ENCODE measurements around the gene PRKAR1B.
A peak's percentile ranks its signal among the peaks of the same experiment; 100 is the strongest.

PRKAR1B gene

GRCh38 chr7:739983-740942 lies 13.2 kb upstream of the PRKAR1B start:
- no peak for DNase-seq

GRCh38 chr7:739455-739982 lies 12.4 kb upstream of the PRKAR1B start:
- no peak for DNase-seq

- no peak for DNase-seq
Measured at GRCh38 chr7:738723-739454, 11.8 kb upstream of the PRKAR1B start.

GRCh38 chr7:738241-738640 lies 11.2 kb upstream of the PRKAR1B start:
- no peak for DNase-seq

GRCh38 chr7:734808-735207 lies 7.7 kb upstream of the PRKAR1B start:
- no peak for DNase-seq

- no peak for DNase-seq
Measured at GRCh38 chr7:734214-734613, 7.1 kb upstream of the PRKAR1B start.

- DNase-seq, result no peak
Measured at GRCh38 chr7:732556-732955, 5.5 kb upstream of the PRKAR1B start.

GRCh38 chr7:732094-732541 lies 5.0 kb upstream of the PRKAR1B start:
- no peak for DNase-seq

GRCh38 chr7:731440-732085 lies 4.5 kb upstream of the PRKAR1B start:
- DNase-seq, result no peak

GRCh38 chr7:730501-731439 lies 3.7 kb upstream of the PRKAR1B start:
- no peak for DNase-seq

- DNase-seq, result no peak
Measured at GRCh38 chr7:729140-730000, 2.3 kb upstream of the PRKAR1B start.

- DNase-seq, result no peak
Measured at GRCh38 chr7:728602-729001, 1.5 kb upstream of the PRKAR1B start.

GRCh38 chr7:727806-728460 lies 852 bp upstream of the PRKAR1B start:
- no peak for DNase-seq

- DNase-seq, result no peak
Measured at GRCh38 chr7:726854-727103, 302 bp downstream of the PRKAR1B start.

GRCh38 chr7:726084-726853 lies 812 bp downstream of the PRKAR1B start, which contains the start of gene DNAAF5:
Gene DNAAF5, plus strand, starts transcription at chr7:726699. Its CDS starts 22 bp downstream, at chr7:726721.
- DNase-seq, result peak; percentile 58 to 73

- no peak for DNase-seq
Measured at GRCh38 chr7:725223-726005, 1.7 kb downstream of the PRKAR1B start.

GRCh38 chr7:724298-724697 lies 2.8 kb downstream of the PRKAR1B start:
- DNase-seq, result no peak

- DNase-seq, result no peak
Measured at GRCh38 chr7:723541-723940, 3.5 kb downstream of the PRKAR1B start.
